HG03439 (cell line): ENCODE results near the gene FKBP11.
"Not testable (repeated sequence)": the region's sequence is repeated elsewhere in the genome, so short reads cannot be mapped to it uniquely, and the experiment has no call there.

Source experiments
- ATAC-seq: cut with Tn5 transposase; IDR thresholded peaks from one replicate; pipeline ENCODE4 v1.9.1; 2021; ENCODE audit warnings: mild to moderate bottlenecking, moderate library complexity; ENCODE audit not compliant: unreplicated experiment

The FKBP11 gene

GRCh38 chr12:48917857-48918537, 7.3 kb downstream of the FKBP11 start:
- ATAC-seq = no peak

- ATAC-seq = no peak
Measured at GRCh38 chr12:48910196-48910595, 15.1 kb downstream of the FKBP11 start.

GRCh38 chr12:48909698-48910097, 15.6 kb downstream of the FKBP11 start:
- ATAC-seq = not testable (repeated sequence)

- ATAC-seq = no peak
Measured at GRCh38 chr12:48907245-48907644, 18.0 kb downstream of the FKBP11 start.

- ATAC-seq = peak; percentile 60
Measured at GRCh38 chr12:48903982-48904411, 21.3 kb downstream of the FKBP11 start.

- no peak for ATAC-seq
Measured at GRCh38 chr12:48903363-48903981, 21.8 kb downstream of the FKBP11 start.

- ATAC-seq = peak; percentile 75
Measured at GRCh38 chr12:48901278-48901677, 24.0 kb downstream of the FKBP11 start.

GRCh38 chr12:48899651-48900050, 25.6 kb downstream of the FKBP11 start:
- ATAC-seq = no peak

- no peak for ATAC-seq
Measured at GRCh38 chr12:48894271-48894670, 31.0 kb downstream of the FKBP11 start.

GRCh38 chr12:48890657-48891418, 34.5 kb downstream of the FKBP11 start:
- ATAC-seq = no peak

- ATAC-seq = no peak
Measured at GRCh38 chr12:48889679-48890078, 35.6 kb downstream of the FKBP11 start.

GRCh38 chr12:48883305-48884161, 41.8 kb downstream of the FKBP11 start:
- ATAC-seq = no peak

- no peak for ATAC-seq
Measured at GRCh38 chr12:48882972-48883304, 42.4 kb downstream of the FKBP11 start.

- ATAC-seq = no peak
Measured at GRCh38 chr12:48882315-48882687, 43.0 kb downstream of the FKBP11 start.

- ATAC-seq = no peak
Measured at GRCh38 chr12:48881686-48882314, 43.5 kb downstream of the FKBP11 start.

GRCh38 chr12:48880647-48881046, 44.6 kb downstream of the FKBP11 start:
- ATAC-seq = no peak

- ATAC-seq = no peak
Measured at GRCh38 chr12:48878548-48878947, 46.7 kb downstream of the FKBP11 start.

- no peak for ATAC-seq
Measured at GRCh38 chr12:48875944-48876515, 49.3 kb downstream of the FKBP11 start.

GRCh38 chr12:48873534-48873933, 51.8 kb downstream of the FKBP11 start:
- ATAC-seq = not testable (repeated sequence)

- ATAC-seq = no peak
Measured at GRCh38 chr12:48873096-48873495, 52.2 kb downstream of the FKBP11 start.
